ENCODE results near the gene ADCY10.
"Not testable (repeated sequence)": the region's sequence is repeated elsewhere in the genome, so short reads cannot be mapped to it uniquely, and the experiment has no call there.

The ADCY10 gene

DNA sequence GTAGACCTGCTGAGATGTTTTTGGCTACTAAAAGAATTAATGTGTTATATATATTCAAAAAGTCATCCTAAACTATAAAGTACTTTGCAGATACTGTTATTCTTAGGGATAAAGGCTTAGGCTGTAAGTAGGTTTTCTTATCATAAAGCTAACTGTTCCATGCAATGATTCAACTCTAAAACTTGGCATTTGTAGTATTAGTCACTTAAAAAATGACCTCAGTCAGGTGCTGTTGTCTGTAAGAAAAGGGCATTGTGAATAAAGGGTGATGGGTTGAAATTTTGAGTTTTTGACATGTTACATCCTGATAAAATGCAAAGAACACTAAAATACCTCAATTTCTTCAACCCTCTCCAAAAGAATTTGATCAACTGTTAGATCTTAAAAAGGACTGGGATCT, 32.9 kb downstream of the ADCY10 start:
- no peak for DNase-seq (ENCODE audit: low spot score)

- DNase-seq (ENCODE audit: low spot score): no peak
Observed at GRCh38 chr1:167880580-167881021, 33.3 kb downstream of the ADCY10 start.

GRCh38 chr1:167879508-167879907, 34.4 kb downstream of the ADCY10 start:
- DNase-seq (ENCODE audit: low spot score): no peak

DNA sequence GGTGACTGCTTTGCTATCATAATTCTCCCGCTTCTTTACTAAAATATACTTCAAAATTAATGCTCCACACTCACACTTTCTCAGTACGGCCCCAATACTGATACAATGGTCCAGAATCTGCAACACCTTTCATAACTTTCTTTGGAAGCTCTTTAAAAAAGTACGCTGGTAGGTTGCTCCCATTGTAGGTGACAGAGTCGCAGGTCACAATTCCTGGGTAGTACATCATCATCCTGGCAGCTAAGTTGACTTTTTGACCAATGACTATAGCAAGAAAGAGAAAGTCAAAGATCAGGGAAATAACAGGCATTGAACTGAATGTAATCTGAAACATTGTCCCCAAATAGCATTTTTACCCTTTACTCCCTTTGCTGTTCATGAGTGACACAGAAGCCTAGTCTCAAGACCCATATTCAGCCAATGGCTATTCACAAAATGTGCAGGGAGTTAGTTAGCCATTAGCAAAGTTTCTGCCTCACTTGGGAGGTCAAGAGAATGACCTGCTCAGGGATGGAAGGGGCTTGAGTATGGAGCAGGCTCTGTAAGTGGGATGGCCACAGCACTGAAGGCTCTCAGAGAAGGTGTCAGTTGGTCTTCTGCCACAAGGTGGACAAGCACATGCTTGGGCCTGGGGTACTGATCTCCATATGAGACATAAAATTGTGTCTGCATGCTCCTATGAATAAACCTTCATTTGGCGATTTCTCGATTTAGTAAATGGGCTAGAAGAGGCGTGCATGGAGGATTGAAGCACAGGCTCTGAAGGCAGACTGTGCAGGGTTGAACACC, 35.4 kb downstream of the ADCY10 start:
- no peak for DNase-seq (ENCODE audit: low spot score)

DNA sequence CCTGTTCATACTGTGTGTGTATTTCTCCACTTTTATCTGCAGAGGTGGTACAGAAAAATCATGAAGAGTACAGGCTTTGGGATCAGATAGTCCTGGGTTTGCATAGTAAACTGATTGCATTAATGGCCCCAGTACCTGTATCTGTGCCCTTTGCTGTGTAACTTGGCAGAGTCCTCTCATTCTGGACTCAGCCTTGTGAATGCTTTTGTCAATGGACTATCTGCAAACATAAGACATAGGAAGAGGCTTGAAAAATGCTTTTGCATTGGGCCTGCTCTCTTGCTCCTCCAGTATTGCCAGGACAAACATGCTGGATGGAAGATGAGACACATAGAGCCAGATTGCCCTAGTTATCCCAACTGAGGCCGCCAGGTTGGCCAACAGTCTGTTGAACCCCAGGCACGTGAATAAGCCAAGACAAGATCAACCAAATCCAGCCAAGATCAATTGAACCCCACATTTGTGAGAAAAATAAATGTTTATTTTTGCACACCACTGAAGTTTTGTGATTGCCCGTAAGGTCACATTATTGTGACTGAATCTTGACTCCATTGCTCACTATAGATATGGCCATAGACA, 37.2 kb downstream of the ADCY10 start:
- DNase-seq (ENCODE audit: low spot score): no peak

DNA sequence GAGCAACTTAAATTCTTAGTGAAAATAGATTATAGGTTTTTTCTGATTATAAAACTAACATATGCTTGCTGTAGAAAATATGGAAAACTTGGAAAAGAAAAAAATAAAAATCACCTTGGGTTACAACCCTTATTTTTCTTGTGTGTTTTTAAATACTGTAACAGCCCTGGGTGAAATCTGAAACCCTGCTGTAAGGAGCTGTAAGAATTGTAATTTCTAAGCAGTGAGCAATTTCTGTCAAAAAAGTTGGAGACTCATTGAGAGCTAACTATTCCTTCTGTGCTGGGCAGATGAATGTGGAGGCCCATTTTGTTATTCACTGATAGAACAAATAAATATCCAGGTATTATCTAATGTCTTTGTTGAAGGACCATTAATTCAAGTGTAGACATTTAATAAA, 42.6 kb downstream of the ADCY10 start:
- no peak for DNase-seq (ENCODE audit: low spot score)

GRCh38 chr1:167869157-167870001, 44.6 kb downstream of the ADCY10 start:
- DNase-seq (ENCODE audit: low spot score): not testable (repeated sequence)

DNA sequence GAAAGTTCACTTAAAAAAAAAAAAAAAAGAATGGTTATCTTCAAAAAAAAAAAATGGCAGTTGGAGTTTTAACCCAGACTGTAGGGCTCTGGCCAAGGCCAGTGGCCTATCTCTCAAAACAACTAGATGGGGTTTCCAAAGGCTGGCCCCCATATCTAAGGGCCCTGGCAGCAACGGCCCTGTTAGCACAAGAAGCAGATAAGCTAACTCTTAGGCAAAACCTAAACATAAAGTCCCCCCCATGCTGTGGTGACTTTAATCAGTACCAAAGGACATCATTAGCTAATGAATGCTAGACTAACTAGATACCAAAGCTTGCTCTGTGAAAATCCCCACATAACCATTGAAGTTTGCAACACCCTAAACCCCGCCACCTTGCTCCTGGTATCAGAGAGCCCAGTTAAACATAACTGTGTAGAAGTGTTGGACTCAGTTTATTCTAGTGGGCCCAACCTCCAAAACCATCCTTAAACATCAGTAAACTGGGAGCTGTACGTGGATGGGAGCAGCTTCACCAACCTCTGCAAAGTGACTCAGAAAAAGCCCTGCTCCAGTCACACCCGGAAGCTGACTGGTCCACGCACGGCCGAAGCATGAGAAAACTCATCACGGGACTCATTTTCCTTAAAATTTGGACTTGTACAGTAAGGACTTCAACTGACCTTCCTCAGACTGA, 47.1 kb downstream of the ADCY10 start:
- not testable (repeated sequence) for DNase-seq (ENCODE audit: low spot score)

DNA sequence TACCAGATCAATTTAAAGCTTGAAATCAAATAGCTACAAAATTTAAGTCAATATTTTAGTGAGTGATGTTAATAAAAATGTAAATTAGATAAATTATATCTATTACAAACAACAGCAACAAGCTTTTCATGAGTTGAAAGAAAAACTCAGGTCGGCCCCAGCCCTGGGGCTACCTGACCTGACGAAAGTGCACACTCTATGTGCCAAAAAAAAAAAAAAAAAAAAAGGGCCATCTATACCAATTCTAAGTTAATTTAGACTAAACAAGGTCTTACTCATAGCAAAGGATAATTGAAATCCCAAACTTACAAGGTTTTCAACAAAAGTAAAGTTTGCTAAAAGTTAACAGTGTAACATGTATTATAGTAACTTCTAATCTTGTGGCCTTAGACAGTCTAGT, 47.6 kb downstream of the ADCY10 start:
- not testable (repeated sequence) for DNase-seq (ENCODE audit: low spot score)

DNA sequence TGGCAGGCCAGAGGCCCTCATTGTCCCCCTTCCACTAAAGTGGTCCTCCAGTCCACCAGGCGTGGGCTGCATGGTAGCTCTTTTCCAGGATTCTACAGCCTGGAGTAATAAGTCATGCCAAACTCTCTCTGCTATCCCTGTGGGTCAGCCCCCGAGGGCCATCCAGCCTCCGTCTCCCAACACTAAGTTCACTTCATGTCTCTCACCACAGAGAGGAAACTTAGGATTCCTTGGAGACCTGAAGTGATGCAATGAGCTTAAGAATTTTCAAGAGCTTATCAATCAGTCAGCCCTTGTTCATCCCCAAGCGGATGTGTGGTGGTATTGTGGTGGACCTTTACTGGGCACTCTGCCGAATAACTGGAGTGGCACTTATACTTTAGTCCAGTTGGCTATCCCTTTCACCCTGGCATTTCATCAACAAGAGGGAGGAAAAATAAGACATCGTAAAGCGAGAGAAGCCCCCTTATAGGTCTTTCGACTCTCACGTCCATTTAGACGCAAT, 48.1 kb downstream of the ADCY10 start:
- not testable (repeated sequence) for DNase-seq (ENCODE audit: low spot score)

DNA sequence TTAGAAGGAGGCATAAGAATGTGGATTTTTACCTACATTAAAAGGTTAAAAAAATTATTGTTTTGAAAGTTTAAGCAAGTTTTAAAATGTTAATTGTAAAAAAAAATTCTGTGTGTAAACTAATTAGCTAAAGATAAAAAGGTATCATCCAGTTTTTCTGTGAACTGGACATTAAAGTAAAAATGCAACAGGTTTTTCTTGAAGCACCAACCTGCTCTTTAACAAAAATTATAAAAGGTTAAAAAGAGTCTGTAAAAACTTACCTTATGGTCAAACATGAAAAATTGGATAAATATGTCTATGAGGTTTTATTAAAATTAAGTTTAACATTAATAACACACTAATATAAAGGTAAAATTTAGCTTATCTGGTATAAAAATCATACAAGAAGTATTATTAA, 48.7 kb downstream of the ADCY10 start:
- DNase-seq (ENCODE audit: low spot score): not testable (repeated sequence)

DNA sequence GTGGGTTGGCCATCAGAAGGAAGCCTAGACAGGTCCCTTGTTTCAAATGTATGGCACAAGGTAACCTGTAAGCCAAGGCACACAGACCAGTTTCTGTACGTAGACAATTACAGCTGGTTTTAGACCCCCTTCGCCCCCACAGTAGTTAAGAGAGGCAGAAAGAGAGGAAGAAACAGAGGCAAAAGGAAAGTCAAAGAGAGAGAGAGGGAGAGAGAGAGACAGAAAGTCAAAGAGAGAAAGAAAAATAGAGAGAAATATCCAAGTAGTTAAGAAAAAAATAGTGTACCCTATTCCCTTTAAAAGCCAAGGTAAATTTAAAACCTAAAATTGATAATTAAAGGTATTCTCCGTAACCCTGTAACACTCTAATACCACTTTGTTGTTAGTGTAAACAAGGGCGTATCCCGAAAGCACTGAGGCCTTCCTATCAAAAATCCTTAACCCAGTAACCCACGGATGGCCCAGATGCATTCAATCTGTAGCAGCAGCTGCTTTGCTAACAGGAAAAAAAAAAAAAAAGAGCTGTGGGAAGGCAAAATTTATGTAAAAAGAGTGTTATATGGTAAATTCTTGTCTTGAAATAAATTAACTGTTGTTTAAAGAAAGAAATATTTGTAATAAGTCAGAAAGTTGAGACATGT, 49.4 kb downstream of the ADCY10 start:
- DNase-seq (ENCODE audit: low spot score): no peak

DNA sequence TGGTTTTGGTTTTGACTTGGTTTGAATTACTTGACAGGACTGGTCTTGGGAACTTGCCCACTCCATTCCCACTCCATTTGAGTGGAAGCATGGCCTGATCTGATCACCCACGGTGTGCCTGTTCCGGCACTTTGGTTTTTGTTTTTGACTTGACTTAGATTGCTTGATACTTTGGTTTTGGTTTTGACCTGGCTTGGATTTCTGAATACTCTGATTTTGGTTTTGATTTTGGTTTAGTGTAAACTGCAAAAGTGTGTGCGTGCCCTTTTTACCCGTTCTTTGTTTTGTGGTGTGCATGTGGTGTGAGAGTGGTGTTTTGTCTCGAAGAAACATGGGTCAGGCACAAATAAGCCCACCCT, 50.0 kb downstream of the ADCY10 start:
- DNase-seq (ENCODE audit: low spot score): no peak

DNA sequence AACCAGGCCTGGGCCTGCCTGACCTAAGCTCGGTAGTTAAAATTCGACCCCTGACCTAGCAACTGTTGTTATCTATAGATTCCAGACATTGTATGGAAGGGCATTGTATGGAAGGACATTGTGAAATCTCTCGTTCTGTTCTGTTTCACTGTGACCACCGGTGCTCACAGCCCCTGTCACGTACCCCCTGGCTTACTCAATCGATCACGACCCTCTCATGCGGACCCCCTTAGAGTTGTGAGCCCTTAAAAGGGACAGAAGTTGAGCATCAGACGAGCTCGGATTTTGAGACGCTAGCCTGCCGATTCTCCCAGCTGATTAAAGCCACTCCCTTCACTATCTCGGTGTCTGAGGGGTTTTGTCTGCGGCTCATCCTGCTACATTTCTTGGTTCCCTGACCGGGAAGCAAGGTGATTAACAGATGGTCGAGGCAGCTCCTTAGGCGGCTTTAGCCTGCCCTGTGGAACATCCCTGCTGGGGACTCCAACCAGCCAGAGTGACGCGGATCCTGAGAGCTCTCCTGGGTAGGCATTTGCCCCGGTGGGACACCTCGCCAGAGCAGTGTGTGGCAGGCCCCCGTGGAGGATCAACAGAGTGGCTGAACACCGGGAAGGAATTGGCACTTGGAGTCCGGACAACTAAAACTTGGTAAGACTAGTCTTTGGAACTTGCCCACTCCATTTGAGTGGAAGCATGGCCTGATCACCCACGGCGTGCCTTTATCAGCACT, 50.6 kb downstream of the ADCY10 start:
- DNase-seq (ENCODE audit: low spot score): not testable (repeated sequence)

DNA sequence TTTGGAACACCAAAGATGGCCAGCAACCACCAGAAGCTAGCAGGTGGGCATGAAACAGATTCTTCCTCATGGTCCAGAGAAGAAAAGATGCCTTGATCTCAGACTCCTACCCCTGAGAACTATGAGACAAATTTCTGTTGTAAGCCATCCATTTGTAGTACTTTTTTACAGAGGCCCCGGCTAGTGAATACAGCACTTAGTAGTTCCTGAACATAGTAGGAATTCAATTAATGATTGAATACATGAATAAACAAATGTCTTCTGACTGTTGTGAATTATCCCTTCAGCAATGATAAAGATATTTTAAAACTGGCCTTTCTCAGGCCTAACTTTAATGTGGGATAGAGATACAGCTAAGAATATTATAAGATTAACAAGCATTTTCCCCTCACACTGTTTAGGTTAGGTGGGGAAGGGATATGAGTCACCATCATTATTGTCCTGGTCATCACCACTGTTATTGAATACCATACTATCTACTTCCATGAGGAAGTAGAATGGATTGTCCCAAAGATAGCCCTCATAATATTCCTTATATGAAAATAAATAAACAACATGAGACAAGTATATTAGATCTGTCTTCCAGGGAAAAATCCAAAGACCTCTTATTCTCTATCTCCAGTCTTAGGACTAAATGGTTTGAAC, 51.4 kb downstream of the ADCY10 start:
- no peak for DNase-seq (ENCODE audit: low spot score)

DNA sequence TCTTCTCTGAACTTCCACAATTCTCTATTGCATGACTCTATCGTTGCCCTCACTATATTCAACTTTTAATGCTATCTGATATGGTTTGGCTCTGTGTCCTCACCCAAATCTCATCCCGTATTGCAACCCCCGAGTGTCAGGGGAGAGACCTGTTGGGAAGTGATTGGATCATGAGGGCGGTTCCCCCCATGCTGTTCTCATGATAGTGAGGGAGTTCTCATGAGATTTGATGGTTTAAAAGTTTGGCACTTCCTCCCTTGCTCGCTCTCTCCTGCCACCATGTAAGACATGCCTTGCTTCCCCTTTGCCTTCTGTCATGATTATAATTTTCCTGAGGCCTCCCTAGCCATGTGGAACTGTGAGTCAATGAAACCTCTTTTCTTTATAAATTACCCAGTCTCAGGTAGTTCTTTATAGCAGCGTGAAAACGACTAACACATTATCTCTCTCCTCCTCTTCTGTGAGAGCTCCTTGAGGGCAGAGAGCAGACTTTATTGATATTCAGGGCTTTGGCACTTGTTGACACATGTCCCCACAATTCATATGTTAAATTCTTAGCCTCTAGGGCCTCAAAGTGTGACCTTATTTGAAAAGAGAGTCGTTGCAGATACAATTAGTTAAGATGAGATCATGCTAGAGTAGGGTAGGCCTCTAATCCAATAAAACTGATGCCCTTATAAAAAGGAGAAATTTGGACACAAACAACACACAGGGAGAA, 52.1 kb downstream of the ADCY10 start:
- DNase-seq (ENCODE audit: low spot score): no peak

GRCh38 chr1:167860231-167860923, 53.6 kb downstream of the ADCY10 start:
- no peak for DNase-seq (ENCODE audit: low spot score)

GRCh38 chr1:167856711-167857418, 57.1 kb downstream of the ADCY10 start:
- no peak for DNase-seq (ENCODE audit: low spot score)

Measured in globus pallidus (tissue), 1 donor.